HG02588 (cell line): ENCODE results near the gene ZNF423.

ENCODE experiments used
- ATAC-seq: cut with Tn5 transposase; IDR thresholded peaks from one replicate; pipeline ENCODE4 v1.9.1; 2021; ENCODE audit warnings: mild to moderate bottlenecking, moderate library complexity; ENCODE audit not compliant: unreplicated experiment

ZNF423 gene

DNA sequence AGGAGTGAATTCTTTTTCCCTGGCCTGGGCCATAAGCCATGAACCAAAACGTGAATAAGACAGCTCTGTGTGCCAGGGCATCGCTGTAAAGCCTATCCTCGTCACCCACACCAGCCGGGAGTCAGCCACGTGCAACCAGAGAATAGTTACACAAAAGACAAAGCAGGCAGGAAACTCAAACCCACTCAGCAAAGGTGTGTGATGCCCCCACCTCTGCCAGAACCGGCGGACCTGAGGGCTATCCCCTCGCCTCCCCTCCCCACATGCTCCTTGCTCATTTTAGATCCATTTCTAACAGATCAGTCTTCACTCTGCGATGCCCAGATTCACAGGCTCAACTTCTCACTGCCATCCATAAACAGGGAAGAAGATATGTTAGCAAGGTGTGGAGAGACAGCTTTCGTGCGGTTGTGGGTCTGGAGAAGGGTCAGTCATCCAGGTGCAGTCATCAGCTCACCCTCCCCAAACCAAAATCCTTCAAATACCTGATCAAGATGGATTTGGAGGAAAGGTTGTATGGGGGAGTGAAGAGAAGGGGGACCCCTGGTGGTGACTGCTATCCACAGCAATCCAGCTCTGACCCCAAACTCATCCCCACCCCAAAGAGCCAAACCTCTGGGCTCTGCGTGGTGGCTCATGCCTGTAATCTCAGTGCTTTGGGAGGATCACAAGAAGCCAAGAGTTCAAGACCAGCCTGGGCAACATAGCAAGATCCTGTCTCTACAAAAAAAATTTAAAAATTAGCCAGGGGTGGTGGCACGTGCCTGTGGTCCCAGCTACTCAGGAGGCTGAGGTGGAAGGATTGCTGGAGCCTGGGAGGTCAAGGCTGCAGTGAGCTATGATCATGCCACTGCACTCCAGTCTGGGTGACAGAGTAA lies 263.1 kb downstream of the ZNF423 start:
- ATAC-seq: peak; percentile 53

DNA sequence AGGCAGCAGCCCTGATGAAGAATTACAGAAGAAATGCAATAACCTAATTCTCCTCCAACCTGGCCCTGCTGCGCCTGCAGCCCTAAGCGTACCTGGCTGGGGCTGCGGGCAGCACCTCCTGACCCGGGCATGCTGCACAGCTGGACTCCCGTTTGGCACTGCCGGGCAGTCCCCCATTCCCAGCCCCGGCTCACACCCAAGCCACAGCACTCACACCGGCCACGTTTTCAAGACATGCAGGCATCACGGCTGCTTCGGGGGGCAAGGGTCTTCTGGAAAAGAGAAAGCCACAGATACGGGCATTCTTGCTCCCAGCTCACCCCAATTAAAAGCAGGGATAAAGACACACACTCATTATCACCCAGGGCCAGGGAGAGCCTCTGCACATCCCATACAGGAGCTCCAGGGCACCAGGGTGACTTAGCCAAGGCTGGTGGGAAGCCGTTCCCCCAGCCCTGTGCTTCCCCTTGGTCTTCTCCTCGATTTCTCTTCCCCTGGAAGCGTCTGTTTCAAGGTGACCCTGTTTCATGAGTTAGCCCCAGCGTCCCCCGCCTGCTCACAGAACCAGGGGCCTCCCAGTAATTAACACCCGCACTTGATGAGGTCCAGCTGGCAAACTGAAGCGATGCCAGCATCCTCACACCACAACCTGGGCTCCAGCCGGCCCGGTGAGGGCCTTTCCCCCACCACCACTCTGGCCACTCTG lies 265.6 kb downstream of the ZNF423 start:
- ATAC-seq: no peak

GRCh38 chr16:49589544-49590031 lies 266.3 kb downstream of the ZNF423 start:
- no peak for ATAC-seq

GRCh38 chr16:49588729-49589384 lies 267.1 kb downstream of the ZNF423 start:
- no peak for ATAC-seq

- no peak for ATAC-seq
Observed at GRCh38 chr16:49588026-49588425, 267.9 kb downstream of the ZNF423 start.

GRCh38 chr16:49587511-49587910 lies 268.4 kb downstream of the ZNF423 start:
- no peak for ATAC-seq

GRCh38 chr16:49586466-49587450 lies 269.2 kb downstream of the ZNF423 start:
- no peak for ATAC-seq

- no peak for ATAC-seq
Observed at GRCh38 chr16:49585143-49585832, 270.6 kb downstream of the ZNF423 start.

- ATAC-seq: no peak
Observed at GRCh38 chr16:49583911-49584310, 272.0 kb downstream of the ZNF423 start.

GRCh38 chr16:49581630-49582298 lies 274.1 kb downstream of the ZNF423 start:
- no peak for ATAC-seq

DNA sequence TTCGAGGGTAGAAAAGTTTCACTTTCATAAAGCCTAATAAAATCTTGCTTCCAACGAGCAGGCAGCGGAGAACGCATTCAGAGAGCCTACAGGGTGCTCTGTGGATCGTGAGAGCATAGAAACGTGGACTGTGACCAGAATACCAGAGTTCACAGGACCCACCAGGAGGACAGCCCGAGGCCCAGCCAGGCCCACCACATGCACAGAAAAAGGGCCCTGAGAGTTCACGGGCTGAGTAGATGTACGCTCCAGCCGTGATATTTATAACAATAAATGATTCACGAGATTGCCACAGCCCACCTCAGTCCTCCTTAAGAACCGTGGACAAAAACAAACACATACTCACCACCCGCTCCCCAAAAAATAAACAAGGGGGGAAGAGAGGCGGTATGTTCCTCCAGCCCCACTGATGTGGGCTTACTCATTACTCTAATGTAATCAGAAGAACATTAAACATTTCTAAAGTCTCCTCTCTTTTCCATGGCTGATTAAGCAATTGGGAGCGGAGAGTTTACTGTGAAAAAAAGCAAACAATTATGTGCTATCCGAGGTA lies 275.1 kb downstream of the ZNF423 start:
- no peak for ATAC-seq

DNA sequence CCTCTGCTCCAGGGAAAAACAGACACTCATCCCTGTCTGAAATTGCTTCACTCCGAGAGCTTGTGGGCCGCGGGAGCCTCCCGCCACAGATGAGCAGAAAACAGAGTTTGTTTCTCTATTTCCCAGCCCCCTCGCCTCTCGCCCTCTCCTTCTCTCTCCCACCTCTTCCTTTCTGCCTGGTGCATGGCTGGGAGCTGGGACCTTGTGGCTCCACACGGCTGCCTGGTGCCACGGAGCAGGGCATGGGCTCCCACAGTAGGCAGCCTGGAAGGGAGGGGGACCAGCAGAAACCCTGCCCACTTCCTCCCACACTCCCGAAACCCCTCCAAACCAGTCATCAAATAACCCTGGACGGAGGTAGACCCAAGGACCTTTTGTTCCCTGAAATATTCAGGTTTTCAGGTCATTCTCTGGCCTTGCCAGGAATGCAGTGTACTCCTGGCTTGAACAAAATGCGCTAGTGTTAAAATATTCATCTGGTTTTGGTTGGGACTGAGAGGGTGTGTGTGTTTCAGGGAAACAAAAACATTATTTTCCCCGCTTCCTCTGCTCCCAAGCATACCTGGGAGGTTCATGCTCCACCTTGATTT lies 277.4 kb downstream of the ZNF423 start:
- ATAC-seq: no peak

- no peak for ATAC-seq
Observed at GRCh38 chr16:49578018-49578417, 277.9 kb downstream of the ZNF423 start.

GRCh38 chr16:49576941-49577340 lies 279.0 kb downstream of the ZNF423 start:
- no peak for ATAC-seq

DNA sequence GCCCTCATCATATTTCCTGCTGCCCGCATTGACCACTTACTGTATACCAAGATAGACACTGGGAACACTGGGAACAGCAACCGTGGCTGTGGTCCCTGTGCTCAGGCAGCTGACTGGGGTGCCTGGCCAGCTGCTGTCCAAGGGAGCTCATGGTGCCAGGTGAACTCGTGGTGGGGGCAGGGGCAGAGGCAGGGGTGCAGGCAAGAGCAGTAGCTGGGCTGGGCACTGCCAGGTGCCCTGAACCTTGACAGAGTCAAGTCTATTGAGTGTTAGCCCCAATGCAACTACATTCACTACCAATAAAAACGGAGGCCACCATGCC lies 279.8 kb downstream of the ZNF423 start:
- no peak for ATAC-seq

DNA sequence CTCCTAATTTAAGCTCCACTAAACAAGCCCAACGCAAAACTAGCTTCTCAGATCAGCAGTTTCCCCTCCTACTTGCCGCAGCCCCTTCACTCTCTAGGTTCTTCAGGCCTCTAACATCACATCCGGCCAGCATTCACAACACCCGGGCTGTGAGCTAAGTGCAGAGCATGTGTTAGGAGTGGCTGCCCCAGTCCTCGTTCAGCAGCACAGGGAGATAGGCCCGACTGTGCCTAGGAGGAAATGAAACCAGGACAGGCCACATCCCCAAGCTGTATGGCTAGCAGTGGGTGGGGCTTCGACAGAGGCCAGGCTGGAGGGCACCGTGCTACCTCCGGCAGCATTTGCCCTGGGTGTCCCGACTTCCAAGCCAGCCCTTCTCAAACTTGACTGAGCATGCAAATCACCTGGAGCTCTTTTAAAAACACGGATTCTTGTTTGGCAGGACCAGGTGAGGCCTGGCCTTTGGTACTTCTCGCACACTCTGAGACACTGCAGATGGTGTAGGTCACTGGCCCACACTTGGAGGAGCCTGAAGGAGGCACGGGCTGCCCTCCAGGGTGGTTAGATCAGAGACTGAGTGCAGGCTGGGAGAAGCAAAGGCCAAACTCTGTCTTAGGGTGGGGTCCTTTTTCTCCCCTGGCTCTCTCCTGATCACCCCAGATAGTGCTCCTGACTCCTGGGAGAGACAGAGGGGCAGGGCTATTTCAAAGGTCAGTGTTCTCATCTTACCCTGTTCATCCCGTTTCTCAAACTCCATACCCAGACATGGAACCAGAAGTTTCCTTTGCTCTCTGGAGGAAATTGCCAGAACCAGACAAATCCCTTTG lies 280.4 kb downstream of the ZNF423 start:
- ATAC-seq: peak; percentile 97

GRCh38 chr16:49574826-49575225 lies 281.1 kb downstream of the ZNF423 start:
- no peak for ATAC-seq

GRCh38 chr16:49567950-49568349 lies 288.0 kb downstream of the ZNF423 start:
- ATAC-seq: no peak
